ENCODE measurements around the gene PCDHGC4. TPM values are rescaled to one million over a fixed set of nuclear protein-coding genes. Genes with fewer than 3 reads are reported as not detected.

The PCDHGC4 gene
- total and polyA plus RNA-seq, 2 of the 13 experiments (the other 11 are each of a cell fraction or from before 2014, with no cell fraction given): 0.07 TPM; not detected in 1

DNA sequence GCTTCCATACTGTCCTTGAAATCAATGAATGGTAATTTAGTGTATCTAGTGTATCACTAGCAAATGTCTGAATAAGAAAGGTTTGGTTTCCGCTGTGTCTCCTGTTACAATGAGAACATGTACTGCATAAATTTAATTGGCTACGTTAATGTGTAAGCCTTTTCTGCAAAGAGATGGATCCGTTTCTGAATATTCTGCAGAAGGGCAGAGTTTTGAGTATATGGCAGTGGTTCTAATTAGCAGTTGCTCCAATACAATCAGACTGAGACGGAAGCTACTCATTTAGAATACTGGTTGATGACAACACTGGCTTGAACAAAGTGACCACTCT is 555 bp upstream of the PCDHGC4 start:
- CTCF ChIA-PET (ENCODE audit: low intra/inter-chr PET ratio, low total read pairs): no interaction called here
- H3K79me2 ChIP-seq (ENCODE audit: insufficient read depth, low read length): no peaks in the 10 kb centered on the region
- in situ Hi-C loops (cut with HindIII; ENCODE audit: extremely low pct_ligation_motif_present, low pct_unique_long_range_greater_than_20kb): no loop called here
- no peak overlapping the region for H3K27ac ChIP-seq (ENCODE audit: extremely low read length, insufficient read depth, low read length)
- WGBS (ENCODE audit: low lambda C conversion rate): 49% methylated on average over 4 of the region's 4 CpGs
- no peaks in the 10 kb centered on the region for H3K4me1 ChIP-seq (ENCODE audit: insufficient read depth, low read length)
- no peak for FAIRE-seq
- peaks cover 3 to 33% of the 10 kb centered on the region in 2 experiments for H3K27me3 ChIP-seq (ENCODE audit: control insufficient read depth in 1 of 2, insufficient read depth in 2 of 2, low read length in 2 of 2)
- no peak for ATAC-seq
- H3K9ac ChIP-seq (ENCODE audit: insufficient read depth, low read depth, low read length): no peak overlapping the region
- no peaks in the 10 kb centered on the region for H3K9me3 ChIP-seq (ENCODE audit: low read length)
- no TSS peak for BruUV-seq (replicated peaks)
- POLR2A ChIA-PET: no interaction called here
- H3K36me3 ChIP-seq (replicated peaks in 1 of 2; ENCODE audit: control insufficient read depth in 1 of 2, insufficient read depth in 2 of 2, low read length in 2 of 2): no peaks in the 10 kb centered on the region
- no peaks in the 10 kb centered on the region for H4K20me1 ChIP-seq (ENCODE audit: insufficient read depth, low read length)
- DNase-seq (ENCODE audit: low spot score): no peak
- H3K4me3 ChIP-seq (replicated peaks in 1 of 3; ENCODE audit: insufficient read depth in 1 of 3, low read depth in 2 of 3, low read length in 3 of 3): no peak overlapping the region
- no peak overlapping the region for H3K4me2 ChIP-seq (ENCODE audit: low read depth, low read length)
- TF ChIP-seq PCBP1 (IDR thresholded peaks at IDR 0.05; ENCODE audit: borderline replicate concordance, low read depth, low read length): no peak
- TF ChIP-seq, protein P1, sequence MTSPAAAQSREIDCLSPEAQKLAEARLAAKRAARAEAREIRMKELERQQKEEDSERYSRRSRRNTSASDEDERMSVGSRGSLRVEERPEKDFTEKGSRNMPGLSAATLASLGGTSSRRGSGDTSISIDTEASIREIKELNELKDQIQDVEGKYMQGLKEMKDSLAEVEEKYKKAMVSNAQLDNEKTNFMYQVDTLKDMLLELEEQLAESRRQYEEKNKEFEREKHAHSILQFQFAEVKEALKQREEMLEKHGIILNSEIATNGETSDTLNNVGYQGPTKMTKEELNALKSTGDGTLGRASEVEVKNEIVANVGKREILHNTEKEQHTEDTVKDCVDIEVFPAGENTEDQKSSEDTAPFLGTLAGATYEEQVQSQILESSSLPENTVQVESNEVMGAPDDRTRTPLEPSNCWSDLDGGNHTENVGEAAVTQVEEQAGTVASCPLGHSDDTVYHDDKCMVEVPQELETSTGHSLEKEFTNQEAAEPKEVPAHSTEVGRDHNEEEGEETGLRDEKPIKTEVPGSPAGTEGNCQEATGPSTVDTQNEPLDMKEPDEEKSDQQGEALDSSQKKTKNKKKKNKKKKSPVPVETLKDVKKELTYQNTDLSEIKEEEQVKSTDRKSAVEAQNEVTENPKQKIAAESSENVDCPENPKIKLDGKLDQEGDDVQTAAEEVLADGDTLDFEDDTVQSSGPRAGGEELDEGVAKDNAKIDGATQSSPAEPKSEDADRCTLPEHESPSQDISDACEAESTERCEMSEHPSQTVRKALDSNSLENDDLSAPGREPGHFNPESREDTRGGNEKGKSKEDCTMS (CRISPR knock-in tag; conservative IDR thresholded peaks at IDR 0.05): no peak
- intact Hi-C loops (cut with micrococcal nuclease; ENCODE audit: unreplicated experiment): no loop called here
- no peak overlapping the region for H2AFZ ChIP-seq (ENCODE audit: low read length)

DNA sequence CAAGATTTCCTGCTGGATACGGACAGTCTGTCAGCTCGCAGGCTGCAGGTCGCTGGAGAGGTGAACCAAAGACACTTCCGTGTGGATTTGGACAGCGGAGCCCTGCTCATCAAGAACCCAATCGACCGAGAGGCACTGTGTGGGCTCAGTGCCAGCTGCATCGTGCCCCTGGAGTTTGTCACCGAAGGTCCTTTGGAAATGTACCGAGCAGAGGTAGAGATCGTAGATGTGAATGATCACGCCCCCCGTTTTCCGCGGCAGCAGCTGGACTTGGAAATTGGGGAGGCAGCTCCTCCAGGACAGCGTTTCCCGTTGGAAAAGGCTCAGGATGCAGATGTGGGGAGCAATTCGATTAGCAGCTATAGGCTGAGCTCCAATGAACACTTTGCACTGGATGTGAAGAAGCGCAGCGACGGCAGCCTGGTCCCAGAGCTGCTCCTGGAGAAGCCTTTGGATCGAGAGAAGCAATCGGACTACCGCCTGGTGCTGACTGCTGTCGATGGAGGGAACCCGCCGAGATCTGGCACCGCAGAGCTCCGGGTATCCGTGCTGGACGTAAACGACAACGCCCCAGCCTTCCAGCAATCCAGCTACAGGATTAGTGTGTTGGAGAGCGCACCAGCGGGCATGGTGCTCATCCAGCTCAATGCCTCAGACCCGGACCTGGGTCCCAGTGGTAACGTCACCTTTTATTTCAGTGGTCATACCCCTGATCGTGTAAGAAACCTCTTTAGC is 658 bp downstream of the PCDHGC4 start:
- Histone ChIP-seq H3K4me2 (ENCODE audit: low read depth, low read length) (peak overlapping the region; percentile 32; the same call in 1 of the 2 replicates), H3K9me3 (ENCODE audit: low read length) (no peaks in the 10 kb centered on the region), H3K4me3 (replicated peaks in 1 of 3; ENCODE audit: insufficient read depth in 1 of 3, low read depth in 2 of 3, low read length in 3 of 3) (no peak overlapping the region; a peak in 1 of 6 replicates), H4K20me1 (ENCODE audit: insufficient read depth, low read length) (no peaks in the 10 kb centered on the region), H3K27ac (ENCODE audit: extremely low read length, insufficient read depth, low read length) (no peak overlapping the region), H3K9ac (ENCODE audit: insufficient read depth, low read depth, low read length) (no peak overlapping the region), H3K79me2 (ENCODE audit: insufficient read depth, low read length) (no peaks in the 10 kb centered on the region), H2AFZ (ENCODE audit: low read length) (no peak overlapping the region), H3K4me1 (ENCODE audit: insufficient read depth, low read length) (no peaks in the 10 kb centered on the region), H3K36me3 (replicated peaks in 1 of 2; ENCODE audit: control insufficient read depth in 1 of 2, insufficient read depth in 2 of 2, low read length in 2 of 2) (no peaks in the 10 kb centered on the region), H3K27me3 (ENCODE audit: control insufficient read depth in 1 of 2, insufficient read depth in 2 of 2, low read length in 2 of 2) (peaks cover 3 to 33% of the 10 kb centered on the region in 2 experiments)
- in situ Hi-C loops (cut with HindIII; ENCODE audit: extremely low pct_ligation_motif_present, low pct_unique_long_range_greater_than_20kb) (no loop called here), intact Hi-C loops (cut with micrococcal nuclease; ENCODE audit: unreplicated experiment) (no loop called here)
- POLR2A ChIA-PET: no interaction called here
- ATAC-seq: no peak
- no peak for DNase-seq (ENCODE audit: low spot score)
- BruUV-seq (replicated peaks): no TSS peak
- 51% methylated on average over 13 of the region's 38 CpGs for WGBS (ENCODE audit: low lambda C conversion rate)
- CTCF ChIA-PET (ENCODE audit: low intra/inter-chr PET ratio, low total read pairs): no interaction called here
- no peak for FAIRE-seq
- TF ChIP-seq, protein P2, sequence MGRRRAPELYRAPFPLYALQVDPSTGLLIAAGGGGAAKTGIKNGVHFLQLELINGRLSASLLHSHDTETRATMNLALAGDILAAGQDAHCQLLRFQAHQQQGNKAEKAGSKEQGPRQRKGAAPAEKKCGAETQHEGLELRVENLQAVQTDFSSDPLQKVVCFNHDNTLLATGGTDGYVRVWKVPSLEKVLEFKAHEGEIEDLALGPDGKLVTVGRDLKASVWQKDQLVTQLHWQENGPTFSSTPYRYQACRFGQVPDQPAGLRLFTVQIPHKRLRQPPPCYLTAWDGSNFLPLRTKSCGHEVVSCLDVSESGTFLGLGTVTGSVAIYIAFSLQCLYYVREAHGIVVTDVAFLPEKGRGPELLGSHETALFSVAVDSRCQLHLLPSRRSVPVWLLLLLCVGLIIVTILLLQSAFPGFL (CRISPR knock-in tag; IDR thresholded peaks at IDR 0.05): no peak
- TF ChIP-seq RORA (CRISPR knock-in tag; IDR thresholded peaks at IDR 0.05): no peak
- TF ChIP-seq SATB2 (CRISPR knock-in tag; IDR thresholded peaks at IDR 0.05): no peak
- no peak for TF ChIP-seq JUN (CRISPR knock-in tag; IDR thresholded peaks at IDR 0.05)
- TF ChIP-seq MIER2 (CRISPR knock-in tag; IDR thresholded peaks at IDR 0.05): no peak
- TF ChIP-seq ZNF251 (CRISPR knock-in tag; IDR thresholded peaks at IDR 0.05): no peak
- no peak for TF ChIP-seq ZKSCAN8 (CRISPR knock-in tag; IDR thresholded peaks at IDR 0.05; ENCODE audit: borderline replicate concordance)
- TF ChIP-seq POLR2A (IDR thresholded peaks at IDR 0.05; ENCODE audit: insufficient read depth in 1 of 2, low read depth in 2 of 2, low read length in 2 of 2): no peak
- TF ChIP-seq, protein P3, sequence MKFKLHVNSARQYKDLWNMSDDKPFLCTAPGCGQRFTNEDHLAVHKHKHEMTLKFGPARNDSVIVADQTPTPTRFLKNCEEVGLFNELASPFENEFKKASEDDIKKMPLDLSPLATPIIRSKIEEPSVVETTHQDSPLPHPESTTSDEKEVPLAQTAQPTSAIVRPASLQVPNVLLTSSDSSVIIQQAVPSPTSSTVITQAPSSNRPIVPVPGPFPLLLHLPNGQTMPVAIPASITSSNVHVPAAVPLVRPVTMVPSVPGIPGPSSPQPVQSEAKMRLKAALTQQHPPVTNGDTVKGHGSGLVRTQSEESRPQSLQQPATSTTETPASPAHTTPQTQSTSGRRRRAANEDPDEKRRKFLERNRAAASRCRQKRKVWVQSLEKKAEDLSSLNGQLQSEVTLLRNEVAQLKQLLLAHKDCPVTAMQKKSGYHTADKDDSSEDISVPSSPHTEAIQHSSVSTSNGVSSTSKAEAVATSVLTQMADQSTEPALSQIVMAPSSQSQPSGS (CRISPR knock-in tag; IDR thresholded peaks at IDR 0.05): no peak
- TF ChIP-seq IKZF4 (CRISPR knock-in tag; IDR thresholded peaks at IDR 0.05; ENCODE audit: borderline replicate concordance, low read depth, not compliant biosample characterization): no peak
- no peak for TF ChIP-seq GTF2F1 (IDR thresholded peaks at IDR 0.05; ENCODE audit: low read length)
- no peak for TF ChIP-seq ZNF432 (CRISPR knock-in tag; IDR thresholded peaks at IDR 0.05; ENCODE audit: borderline replicate concordance)

Data from HepG2 (cell line).